ENCODE measurements around the gene ZFP91.
A peak's percentile ranks its signal among the peaks of the same experiment; 100 is the strongest.
"Not testable (repeated sequence)": the region's sequence is repeated elsewhere in the genome, so short reads cannot be mapped to it uniquely, and the experiment has no call there.

ZFP91 gene

GRCh38 chr11:58578635-58579191 is at the start of gene ZFP91:
Gene ZFP91 (plus strand): TSS chr11:58579063. CDS start chr11:58579282, 219 bp downstream.
- no peak for FAIRE-seq

- no peak for FAIRE-seq
Observed at GRCh38 chr11:58530236-58530635, 48.6 kb upstream of the ZFP91 start.

GRCh38 chr11:58531865-58532341 is 47.0 kb upstream of the ZFP91 start:
- FAIRE-seq, result no peak

GRCh38 chr11:58546841-58547240 is 32.0 kb upstream of the ZFP91 start:
- FAIRE-seq, result no peak

- no peak for FAIRE-seq
Observed at GRCh38 chr11:58549644-58550043, 29.2 kb upstream of the ZFP91 start.

- FAIRE-seq, result no peak
Observed at GRCh38 chr11:58560842-58561241, 18.0 kb upstream of the ZFP91 start.

- no peak for FAIRE-seq
Observed at GRCh38 chr11:58561394-58562098, 17.3 kb upstream of the ZFP91 start.

- no peak for FAIRE-seq
Observed at GRCh38 chr11:58562375-58562800, 16.5 kb upstream of the ZFP91 start.

- no peak for FAIRE-seq
Observed at GRCh38 chr11:58564231-58564630, 14.6 kb upstream of the ZFP91 start.

- no peak for FAIRE-seq
Observed at GRCh38 chr11:58567889-58568512, 10.9 kb upstream of the ZFP91 start.

- FAIRE-seq, result not testable (repeated sequence)
Observed at GRCh38 chr11:58572906-58573305, 6.0 kb upstream of the ZFP91 start.

GRCh38 chr11:58573451-58574104 is 5.3 kb upstream of the ZFP91 start:
- FAIRE-seq, result no peak

GRCh38 chr11:58574881-58575280 is 4.0 kb upstream of the ZFP91 start:
- no peak for FAIRE-seq

GRCh38 chr11:58575377-58576020 is 3.4 kb upstream of the ZFP91 start, which contains the start of gene LPXN:
Gene LPXN (minus strand): TSS chr11:58575856. CDS start chr11:58575772, 84 bp downstream.
- FAIRE-seq, result no peak

GRCh38 chr11:58576887-58577471 is 1.9 kb upstream of the ZFP91 start:
- no peak for FAIRE-seq

- FAIRE-seq, result no peak
Observed at GRCh38 chr11:58577555-58578135, 1.2 kb upstream of the ZFP91 start.

GRCh38 chr11:58578136-58578634 is 678 bp upstream of the ZFP91 start:
- peak; percentile 97 for FAIRE-seq

- no peak for FAIRE-seq
Observed at GRCh38 chr11:58579192-58580129, 598 bp downstream of the ZFP91 start.

- FAIRE-seq, result no peak
Observed at GRCh38 chr11:58580311-58580710, 1.4 kb downstream of the ZFP91 start.

- no peak for FAIRE-seq
Observed at GRCh38 chr11:58582437-58582836, 3.6 kb downstream of the ZFP91 start.

- no peak for FAIRE-seq
Observed at GRCh38 chr11:58586998-58587397, 8.1 kb downstream of the ZFP91 start.
